ENCODE results near the gene WDR18. TPM values are rescaled to one million over a fixed set of nuclear protein-coding genes. Genes with fewer than 3 reads are reported as not detected.

WDR18 gene
- total and polyA plus RNA-seq, 2 experiments from 2014 or later, result 155 to 157 TPM

DNA sequence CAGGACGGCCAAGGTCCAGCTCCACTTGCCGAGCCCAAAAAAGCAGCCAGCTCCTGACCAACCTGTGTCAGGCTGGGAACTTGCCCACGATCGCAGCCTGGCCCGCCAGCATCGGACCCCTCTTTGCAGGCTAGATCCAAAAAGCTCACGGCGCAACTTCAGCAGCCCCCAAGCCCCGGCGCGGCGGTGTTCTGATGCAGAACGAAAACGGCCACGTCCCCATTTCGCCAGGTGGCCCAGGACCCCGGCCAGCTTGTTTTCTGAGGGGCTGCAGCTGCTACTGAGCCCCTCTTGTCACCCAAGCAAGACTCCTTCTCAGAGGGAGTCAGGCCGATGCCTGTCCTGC, 35.4 kb downstream of the WDR18 start:
- Mint-ChIP-seq H3K27ac (no peak overlapping the region), H3K4me3 (peak overlapping the region; percentile 94), H3K36me3 (ENCODE audit: low read depth) (no peaks in the 10 kb centered on the region), H3K4me1 (peaks cover 26% of the 10 kb centered on the region), H3K9me3 (peaks cover 3% of the 10 kb centered on the region; the same call in 2 of the 3 replicates), H3K27me3 (ENCODE audit: insufficient read depth, low read depth, poor library complexity) (peaks cover 18% of the 10 kb centered on the region)
- TF ChIP-seq, protein P1, sequence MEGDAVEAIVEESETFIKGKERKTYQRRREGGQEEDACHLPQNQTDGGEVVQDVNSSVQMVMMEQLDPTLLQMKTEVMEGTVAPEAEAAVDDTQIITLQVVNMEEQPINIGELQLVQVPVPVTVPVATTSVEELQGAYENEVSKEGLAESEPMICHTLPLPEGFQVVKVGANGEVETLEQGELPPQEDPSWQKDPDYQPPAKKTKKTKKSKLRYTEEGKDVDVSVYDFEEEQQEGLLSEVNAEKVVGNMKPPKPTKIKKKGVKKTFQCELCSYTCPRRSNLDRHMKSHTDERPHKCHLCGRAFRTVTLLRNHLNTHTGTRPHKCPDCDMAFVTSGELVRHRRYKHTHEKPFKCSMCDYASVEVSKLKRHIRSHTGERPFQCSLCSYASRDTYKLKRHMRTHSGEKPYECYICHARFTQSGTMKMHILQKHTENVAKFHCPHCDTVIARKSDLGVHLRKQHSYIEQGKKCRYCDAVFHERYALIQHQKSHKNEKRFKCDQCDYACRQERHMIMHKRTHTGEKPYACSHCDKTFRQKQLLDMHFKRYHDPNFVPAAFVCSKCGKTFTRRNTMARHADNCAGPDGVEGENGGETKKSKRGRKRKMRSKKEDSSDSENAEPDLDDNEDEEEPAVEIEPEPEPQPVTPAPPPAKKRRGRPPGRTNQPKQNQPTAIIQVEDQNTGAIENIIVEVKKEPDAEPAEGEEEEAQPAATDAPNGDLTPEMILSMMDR (conservative IDR thresholded peaks at IDR 0.05; ENCODE audit: low read depth in 2 of 2), result no peak
- TF ChIP-seq ZNF331 (CRISPR knock-in tag; IDR thresholded peaks at IDR 0.05; ENCODE audit: low read depth), result no peak
- Histone ChIP-seq H2AFZ (no peak overlapping the region), H3K36me3 (ENCODE audit: insufficient read depth) (no peaks in the 10 kb centered on the region), H3K27ac (ENCODE audit: low read depth) (peak overlapping the region; percentile 39; the same call in 1 of the 2 replicates), H3K4me3 (peak overlapping the region; percentile 91), H3K9me2 (ENCODE audit: insufficient read depth) (no peaks in the 10 kb centered on the region), H3K79me2 (replicated peaks; ENCODE audit: insufficient read depth) (peaks cover 62% of the 10 kb centered on the region), H4K20me1 (replicated peaks; ENCODE audit: insufficient read depth) (peaks cover 15% of the 10 kb centered on the region), H3K27me3 (ENCODE audit: insufficient read depth) (no peaks in the 10 kb centered on the region), H3K4me2 (peak overlapping the region; percentile 87), H3K4me1 (ENCODE audit: insufficient read depth) (peaks cover 8% of the 10 kb centered on the region; the same call in 1 of the 2 replicates), H3F3A (replicated peaks; ENCODE audit: low read depth) (peaks cover 14% of the 10 kb centered on the region; the same call in 1 of the 2 replicates)
- ATAC-seq (no peak), DNase-seq (ENCODE audit: low spot score) (no peak)

DNA sequence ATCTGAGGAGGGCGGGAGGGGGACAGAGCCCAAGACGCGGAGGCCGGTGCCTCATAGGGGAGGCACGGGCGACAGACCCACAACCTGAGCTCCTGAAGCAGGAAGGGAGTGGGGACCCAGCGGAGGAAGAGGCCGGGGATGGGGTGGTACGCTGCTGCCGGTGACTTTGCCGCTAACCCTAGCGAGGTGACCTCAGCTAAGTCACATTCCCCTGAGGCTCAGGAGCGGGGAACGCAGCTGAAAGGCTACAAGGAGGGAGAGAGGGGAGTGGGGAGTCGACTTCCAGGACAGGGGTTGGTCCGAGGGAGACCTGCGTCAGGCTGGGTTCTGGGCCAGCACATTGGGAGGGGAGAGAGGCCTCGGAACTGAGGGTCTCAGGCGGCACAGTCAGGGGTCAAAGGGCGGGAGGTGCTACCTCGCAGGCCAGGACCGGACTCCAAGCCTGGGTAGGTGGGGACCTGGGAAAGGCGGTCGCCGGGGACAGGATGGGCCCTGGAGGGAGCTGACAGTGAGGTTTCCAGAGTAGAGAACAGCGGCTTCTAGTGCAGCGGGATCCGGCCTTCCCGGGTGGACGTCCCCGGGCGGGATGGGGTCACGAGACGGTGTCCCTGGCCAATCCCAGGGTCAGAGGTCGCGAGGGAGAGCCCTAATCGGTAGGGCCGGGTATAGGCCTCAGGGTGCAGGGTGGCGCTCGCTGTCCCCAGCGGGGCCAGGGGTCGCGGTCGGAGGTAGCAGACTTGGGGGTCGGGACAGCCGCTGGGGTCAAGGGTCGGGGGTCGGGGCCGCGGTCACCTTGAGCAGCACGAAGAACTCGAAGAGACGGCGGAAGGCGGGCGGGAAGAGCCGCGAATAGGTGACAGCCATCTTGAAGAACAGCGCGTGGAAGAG, 36.1 kb downstream of the WDR18 start:
- Histone ChIP-seq H3K9me2 (ENCODE audit: insufficient read depth) (no peaks in the 10 kb centered on the region), H3F3A (replicated peaks; ENCODE audit: low read depth) (peaks cover 14% of the 10 kb centered on the region; the same call in 1 of the 2 replicates), H3K4me1 (ENCODE audit: insufficient read depth) (peaks cover 8% of the 10 kb centered on the region; the same call in 1 of the 2 replicates), H3K4me3 (peak overlapping the region; percentile 91), H4K20me1 (replicated peaks; ENCODE audit: insufficient read depth) (peaks cover 15% of the 10 kb centered on the region), H3K4me2 (peak overlapping the region; percentile 87), H3K79me2 (replicated peaks; ENCODE audit: insufficient read depth) (peaks cover 56% of the 10 kb centered on the region), H3K27me3 (ENCODE audit: insufficient read depth) (no peaks in the 10 kb centered on the region), H3K27ac (ENCODE audit: low read depth) (peak overlapping the region; percentile 39; the same call in 1 of the 2 replicates), H3K36me3 (ENCODE audit: insufficient read depth) (no peaks in the 10 kb centered on the region), H2AFZ (no peak overlapping the region)
- no peak for ATAC-seq
- Mint-ChIP-seq H3K4me1 (peaks cover 28% of the 10 kb centered on the region), H3K27ac (peak overlapping the region; percentile 88), H3K27me3 (ENCODE audit: insufficient read depth, low read depth, poor library complexity) (peaks cover 18% of the 10 kb centered on the region), H3K4me3 (peak overlapping the region; percentile 94), H3K36me3 (ENCODE audit: low read depth) (no peaks in the 10 kb centered on the region), H3K9me3 (peaks cover 3% of the 10 kb centered on the region; the same call in 2 of the 3 replicates)
- peak; percentile 33 for DNase-seq (ENCODE audit: low spot score)
- TF ChIP-seq JUNB (IDR thresholded peaks at IDR 0.05; ENCODE audit: unreplicated experiment) (no peak), STAT1 (IDR thresholded peaks at IDR 0.05; ENCODE audit: unreplicated experiment) (no peak), EZH2 (IDR thresholded peaks at IDR 0.05; ENCODE audit: low read depth, unreplicated experiment) (no peak)
- TF ChIP-seq, protein P2, sequence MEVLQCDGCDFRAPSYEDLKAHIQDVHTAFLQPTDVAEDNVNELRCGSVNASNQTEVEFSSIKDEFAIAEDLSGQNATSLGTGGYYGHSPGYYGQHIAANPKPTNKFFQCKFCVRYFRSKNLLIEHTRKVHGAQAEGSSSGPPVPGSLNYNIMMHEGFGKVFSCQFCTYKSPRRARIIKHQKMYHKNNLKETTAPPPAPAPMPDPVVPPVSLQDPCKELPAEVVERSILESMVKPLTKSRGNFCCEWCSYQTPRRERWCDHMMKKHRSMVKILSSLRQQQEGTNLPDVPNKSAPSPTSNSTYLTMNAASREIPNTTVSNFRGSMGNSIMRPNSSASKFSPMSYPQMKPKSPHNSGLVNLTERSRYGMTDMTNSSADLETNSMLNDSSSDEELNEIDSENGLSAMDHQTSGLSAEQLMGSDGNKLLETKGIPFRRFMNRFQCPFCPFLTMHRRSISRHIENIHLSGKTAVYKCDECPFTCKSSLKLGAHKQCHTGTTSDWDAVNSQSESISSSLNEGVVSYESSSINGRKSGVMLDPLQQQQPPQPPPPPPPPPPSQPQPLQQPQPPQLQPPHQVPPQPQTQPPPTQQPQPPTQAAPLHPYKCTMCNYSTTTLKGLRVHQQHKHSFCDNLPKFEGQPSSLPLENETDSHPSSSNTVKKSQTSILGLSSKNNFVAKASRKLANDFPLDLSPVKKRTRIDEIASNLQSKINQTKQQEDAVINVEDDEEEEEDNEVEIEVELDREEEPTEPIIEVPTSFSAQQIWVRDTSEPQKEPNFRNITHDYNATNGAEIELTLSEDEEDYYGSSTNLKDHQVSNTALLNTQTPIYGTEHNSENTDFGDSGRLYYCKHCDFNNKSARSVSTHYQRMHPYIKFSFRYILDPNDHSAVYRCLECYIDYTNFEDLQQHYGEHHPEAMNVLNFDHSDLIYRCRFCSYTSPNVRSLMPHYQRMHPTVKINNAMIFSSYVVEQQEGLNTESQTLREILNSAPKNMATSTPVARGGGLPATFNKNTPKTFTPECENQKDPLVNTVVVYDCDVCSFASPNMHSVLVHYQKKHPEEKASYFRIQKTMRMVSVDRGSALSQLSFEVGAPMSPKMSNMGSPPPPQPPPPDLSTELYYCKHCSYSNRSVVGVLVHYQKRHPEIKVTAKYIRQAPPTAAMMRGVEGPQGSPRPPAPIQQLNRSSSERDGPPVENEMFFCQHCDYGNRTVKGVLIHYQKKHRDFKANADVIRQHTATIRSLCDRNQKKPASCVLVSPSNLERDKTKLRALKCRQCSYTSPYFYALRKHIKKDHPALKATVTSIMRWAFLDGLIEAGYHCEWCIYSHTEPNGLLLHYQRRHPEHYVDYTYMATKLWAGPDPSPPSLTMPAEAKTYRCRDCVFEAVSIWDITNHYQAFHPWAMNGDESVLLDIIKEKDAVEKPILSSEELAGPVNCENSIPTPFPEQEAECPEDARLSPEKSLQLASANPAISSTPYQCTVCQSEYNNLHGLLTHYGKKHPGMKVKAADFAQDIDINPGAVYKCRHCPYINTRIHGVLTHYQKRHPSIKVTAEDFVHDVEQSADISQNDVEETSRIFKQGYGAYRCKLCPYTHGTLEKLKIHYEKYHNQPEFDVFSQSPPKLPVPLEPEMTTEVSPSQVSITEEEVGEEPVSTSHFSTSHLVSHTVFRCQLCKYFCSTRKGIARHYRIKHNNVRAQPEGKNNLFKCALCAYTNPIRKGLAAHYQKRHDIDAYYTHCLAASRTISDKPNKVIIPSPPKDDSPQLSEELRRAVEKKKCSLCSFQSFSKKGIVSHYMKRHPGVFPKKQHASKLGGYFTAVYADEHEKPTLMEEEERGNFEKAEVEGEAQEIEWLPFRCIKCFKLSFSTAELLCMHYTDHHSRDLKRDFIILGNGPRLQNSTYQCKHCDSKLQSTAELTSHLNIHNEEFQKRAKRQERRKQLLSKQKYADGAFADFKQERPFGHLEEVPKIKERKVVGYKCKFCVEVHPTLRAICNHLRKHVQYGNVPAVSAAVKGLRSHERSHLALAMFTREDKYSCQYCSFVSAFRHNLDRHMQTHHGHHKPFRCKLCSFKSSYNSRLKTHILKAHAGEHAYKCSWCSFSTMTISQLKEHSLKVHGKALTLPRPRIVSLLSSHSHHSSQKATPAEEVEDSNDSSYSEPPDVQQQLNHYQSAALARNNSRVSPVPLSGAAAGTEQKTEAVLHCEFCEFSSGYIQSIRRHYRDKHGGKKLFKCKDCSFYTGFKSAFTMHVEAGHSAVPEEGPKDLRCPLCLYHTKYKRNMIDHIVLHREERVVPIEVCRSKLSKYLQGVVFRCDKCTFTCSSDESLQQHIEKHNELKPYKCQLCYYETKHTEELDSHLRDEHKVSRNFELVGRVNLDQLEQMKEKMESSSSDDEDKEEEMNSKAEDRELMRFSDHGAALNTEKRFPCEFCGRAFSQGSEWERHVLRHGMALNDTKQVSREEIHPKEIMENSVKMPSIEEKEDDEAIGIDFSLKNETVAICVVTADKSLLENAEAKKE (CRISPR knock-in tag; IDR thresholded peaks at IDR 0.05), result no peak
- TF ChIP-seq, protein P3, sequence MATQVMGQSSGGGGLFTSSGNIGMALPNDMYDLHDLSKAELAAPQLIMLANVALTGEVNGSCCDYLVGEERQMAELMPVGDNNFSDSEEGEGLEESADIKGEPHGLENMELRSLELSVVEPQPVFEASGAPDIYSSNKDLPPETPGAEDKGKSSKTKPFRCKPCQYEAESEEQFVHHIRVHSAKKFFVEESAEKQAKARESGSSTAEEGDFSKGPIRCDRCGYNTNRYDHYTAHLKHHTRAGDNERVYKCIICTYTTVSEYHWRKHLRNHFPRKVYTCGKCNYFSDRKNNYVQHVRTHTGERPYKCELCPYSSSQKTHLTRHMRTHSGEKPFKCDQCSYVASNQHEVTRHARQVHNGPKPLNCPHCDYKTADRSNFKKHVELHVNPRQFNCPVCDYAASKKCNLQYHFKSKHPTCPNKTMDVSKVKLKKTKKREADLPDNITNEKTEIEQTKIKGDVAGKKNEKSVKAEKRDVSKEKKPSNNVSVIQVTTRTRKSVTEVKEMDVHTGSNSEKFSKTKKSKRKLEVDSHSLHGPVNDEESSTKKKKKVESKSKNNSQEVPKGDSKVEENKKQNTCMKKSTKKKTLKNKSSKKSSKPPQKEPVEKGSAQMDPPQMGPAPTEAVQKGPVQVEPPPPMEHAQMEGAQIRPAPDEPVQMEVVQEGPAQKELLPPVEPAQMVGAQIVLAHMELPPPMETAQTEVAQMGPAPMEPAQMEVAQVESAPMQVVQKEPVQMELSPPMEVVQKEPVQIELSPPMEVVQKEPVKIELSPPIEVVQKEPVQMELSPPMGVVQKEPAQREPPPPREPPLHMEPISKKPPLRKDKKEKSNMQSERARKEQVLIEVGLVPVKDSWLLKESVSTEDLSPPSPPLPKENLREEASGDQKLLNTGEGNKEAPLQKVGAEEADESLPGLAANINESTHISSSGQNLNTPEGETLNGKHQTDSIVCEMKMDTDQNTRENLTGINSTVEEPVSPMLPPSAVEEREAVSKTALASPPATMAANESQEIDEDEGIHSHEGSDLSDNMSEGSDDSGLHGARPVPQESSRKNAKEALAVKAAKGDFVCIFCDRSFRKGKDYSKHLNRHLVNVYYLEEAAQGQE (IDR thresholded peaks at IDR 0.05; ENCODE audit: unreplicated experiment), result no peak
